NCI-H2081 (cell line): Measurements from ENCODE around the gene ZNF32.

Experiments used
- DNase-seq, 2 experiments: peaks; one replicate each; lab custom pipeline; 2025; lab: John Stamatoyannopoulos, UW

The ZNF32 gene, protein sequence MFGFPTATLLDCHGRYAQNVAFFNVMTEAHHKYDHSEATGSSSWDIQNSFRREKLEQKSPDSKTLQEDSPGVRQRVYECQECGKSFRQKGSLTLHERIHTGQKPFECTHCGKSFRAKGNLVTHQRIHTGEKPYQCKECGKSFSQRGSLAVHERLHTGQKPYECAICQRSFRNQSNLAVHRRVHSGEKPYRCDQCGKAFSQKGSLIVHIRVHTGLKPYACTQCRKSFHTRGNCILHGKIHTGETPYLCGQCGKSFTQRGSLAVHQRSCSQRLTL

DNA sequence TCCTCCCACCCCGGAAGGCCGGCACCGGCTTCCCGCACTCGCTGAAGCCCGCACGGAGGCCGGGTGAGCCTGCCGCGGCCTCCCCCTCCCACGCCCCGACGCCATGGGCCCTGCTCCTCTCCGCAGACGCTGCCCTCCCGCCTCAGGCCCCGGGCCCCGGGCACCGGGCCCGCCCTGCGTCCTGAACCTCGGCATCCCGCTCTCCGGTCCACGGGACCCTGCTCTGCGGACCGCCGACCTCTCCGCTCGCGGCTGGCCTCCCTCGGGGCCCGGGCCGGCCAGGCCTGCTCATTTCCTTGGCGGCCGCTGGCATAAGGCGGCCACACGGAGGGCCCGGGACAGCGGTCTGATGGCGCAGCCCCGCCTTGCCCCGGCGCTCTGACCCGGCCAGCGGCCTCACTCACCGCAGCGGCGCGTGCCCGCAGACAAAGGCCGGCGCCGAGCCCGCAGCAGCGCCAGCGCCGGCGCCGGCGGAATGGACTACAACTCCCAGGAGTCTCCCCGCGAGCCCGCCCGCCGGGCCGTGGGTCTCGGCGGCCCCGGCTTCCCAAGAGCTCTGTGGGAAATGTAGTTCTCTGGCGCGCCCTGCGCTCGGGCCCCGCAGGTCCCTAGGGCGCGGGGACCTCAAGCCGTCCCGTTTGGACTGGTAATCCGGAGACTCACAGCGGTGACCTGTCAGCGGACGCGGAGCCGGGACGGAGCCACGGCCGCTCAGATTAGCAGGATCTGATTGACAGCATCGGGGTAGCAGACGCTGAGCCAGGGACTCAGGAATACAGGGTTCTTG, at the start of gene ZNF32:
ZNF32 (minus strand) TSS at position 484 of the 787 bp plus-strand sequence. CDS start 2,748 bp downstream, outside the sequence.
- DNase-seq, result peak; percentile 41 to 74

DNA sequence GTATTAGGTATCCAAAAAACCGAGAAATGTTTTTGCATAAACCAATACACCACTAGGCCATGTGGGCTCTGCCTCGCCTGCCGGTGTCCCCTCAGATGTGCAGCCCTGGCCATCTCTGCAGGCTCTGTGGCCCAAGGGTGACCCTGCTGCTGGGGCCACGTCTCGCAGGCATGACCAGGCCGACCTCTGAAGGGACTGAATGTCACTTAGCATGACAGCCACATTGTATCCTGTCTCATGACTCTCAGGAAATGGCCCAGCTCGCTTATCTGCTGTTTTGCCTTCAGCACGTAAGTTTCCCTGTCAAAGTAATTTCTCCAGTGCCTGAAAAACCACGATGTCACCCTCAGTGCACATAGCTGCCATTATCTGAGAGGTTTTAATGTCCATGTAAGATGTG, 49.5 kb upstream of the ZNF32 start:
- DNase-seq, result no peak

DNA sequence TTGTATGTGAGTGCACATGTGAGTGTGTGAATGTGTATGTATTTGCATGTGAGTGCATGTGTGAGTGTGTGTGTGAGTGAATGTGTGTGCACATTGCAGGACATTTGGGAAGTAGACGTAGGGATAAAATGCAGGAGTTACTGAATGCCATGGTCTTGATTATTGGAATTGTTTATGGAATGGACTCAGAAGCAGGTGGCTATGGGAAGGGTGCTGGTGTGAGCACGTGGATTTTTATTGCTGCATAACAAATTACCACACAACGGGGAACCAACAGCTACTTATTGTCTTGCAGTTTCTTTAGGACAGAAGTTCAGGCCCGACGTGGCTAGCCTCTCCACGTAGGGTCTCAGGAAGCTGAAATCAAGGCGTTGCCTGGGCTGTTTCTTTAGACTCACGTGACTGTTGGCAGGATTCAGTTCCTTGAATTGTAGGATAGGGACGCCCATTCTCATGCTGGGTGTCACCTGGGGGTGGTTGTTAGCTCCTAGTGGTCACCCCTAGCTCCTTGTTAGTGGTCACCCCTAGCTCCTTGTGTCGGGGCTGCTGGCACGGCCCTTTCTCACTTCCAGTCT, 48.3 kb upstream of the ZNF32 start:
- no peak for DNase-seq

DNA sequence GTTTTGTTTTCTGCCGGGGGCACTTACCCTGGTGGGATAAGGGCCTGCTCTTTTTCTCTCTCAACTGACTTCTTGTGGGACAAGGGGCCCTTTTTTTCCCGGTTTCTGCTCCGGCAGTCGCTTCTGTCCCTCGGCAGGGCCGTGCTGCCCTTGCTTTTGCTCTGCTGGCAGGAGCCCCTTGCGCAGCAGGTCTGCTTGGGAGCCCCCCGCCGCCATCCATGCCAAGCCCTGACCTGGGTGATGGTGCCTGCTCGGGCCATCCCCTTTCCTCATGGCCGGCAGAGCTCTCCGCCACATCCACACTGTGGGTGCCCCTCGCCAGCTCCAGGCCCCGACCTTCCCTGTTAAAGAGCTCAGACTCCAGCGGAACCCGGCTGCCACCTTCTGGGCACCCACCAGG, 47.0 kb upstream of the ZNF32 start:
- DNase-seq, result no peak

DNA sequence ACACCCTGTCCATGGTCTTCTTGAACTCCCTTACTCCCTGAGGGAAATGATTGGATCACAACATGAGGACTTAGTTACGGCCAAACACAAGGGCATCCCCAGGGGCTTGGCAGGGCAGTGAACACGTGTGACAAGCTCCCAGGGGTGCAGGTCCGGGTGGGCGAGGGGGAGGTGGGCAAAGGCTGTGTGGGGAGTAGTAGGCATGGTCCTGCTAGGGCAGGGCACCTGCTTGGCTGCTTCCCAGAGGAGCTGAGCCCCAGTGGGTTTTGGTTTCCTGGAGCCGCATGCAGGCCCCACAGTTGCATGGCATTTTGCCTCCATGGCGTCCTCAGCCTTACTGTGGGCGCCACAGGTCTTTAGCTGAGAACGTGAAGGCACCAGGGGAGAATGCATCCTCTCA, 46.6 kb upstream of the ZNF32 start:
- no peak for DNase-seq

DNA sequence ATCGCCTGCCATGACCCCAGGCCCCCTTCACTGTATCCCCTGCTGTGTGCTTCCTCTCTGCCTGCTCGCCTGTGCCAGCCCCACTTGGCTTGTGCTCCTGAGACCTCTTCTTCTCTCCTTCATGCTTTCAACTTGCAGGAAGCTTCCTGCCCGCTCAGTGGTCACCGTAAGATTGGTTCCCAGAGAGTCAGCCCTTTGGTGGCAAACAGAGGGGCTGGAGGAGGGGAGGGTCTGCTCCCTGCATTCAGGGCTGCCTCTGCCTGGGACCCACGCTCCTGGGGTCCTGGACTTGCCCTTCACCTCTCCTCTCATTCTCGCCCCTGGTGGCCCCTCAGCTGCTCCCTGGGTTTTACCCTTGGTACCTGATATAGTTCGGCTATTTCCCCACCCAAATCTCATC, 45.8 kb upstream of the ZNF32 start:
- no peak for DNase-seq

DNA sequence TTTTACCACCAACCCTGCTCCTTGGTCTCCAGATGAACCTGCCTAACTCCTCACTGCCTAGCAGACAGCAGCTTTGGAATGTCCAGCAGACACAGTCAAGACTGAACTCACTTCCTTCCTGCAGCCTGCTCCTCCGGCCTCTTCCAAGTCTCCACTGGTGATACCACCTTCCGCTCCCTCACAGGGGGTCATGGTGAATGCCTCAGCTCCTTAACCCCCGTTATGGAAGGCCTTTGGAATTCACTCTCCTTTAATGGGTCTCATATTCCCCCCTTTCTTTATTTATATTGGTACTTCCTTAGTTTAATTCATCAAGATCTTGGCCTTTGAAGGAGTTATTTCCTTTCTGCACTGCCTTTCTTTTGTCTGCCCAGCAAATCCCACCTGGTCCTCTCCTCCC, 44.9 kb upstream of the ZNF32 start:
- DNase-seq, result no peak

DNA sequence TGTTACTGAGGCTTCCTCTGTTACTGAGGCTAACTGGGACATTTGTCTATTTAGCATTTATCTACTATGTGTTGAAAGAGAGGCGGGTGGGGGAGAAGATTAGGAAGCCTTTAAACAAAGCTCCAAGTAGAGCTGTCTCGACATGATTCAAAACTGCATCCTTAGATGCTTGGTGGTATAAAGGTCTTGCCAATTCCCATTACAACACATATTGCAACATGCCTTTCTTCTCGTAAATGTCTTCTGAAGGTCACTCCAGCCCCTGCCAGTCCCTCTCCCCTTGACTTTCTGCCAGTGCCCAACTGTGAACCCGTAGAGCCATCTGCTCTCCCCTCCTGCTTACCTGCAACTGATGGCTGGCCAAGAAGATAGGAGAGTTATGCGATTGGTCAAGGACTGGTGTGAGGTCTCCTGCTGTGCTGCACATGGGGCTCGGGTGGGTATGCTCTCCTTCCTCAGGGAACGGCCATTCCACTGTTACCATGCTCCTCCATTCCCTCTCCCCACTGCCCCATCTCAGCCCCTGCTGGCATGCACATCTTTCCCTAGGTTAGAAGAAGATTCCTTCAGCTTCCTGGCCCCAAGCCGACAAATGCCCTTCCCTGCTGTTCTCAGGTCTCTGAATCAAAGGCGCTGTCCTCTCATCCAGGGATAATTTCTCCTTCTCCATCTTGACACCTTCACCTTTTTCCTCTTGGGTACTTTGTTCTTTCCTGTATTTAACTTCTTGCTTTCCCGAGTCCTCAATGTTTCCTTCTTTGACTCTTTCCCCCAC, 43.6 kb upstream of the ZNF32 start:
- DNase-seq, result no peak

DNA sequence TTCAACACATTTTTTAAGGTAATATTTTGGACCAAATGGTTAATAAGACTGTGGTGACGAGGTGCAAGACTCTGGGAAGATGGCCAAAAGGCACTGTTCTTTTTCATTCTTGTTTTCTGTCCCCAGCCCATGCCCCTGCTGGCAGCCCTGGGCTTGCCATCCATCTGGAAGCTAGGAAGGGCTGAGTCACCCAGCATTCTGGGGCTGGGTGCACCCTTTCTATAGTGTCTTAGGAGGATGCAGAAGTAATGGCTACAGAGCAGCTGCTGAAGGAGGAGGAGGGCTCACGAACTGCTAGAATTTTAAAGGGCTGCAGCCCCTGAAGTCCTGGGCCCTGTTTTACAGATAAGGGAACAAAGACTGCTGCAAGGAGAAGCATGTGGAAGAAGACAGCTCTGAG, 42.8 kb upstream of the ZNF32 start:
- DNase-seq, result no peak

DNA sequence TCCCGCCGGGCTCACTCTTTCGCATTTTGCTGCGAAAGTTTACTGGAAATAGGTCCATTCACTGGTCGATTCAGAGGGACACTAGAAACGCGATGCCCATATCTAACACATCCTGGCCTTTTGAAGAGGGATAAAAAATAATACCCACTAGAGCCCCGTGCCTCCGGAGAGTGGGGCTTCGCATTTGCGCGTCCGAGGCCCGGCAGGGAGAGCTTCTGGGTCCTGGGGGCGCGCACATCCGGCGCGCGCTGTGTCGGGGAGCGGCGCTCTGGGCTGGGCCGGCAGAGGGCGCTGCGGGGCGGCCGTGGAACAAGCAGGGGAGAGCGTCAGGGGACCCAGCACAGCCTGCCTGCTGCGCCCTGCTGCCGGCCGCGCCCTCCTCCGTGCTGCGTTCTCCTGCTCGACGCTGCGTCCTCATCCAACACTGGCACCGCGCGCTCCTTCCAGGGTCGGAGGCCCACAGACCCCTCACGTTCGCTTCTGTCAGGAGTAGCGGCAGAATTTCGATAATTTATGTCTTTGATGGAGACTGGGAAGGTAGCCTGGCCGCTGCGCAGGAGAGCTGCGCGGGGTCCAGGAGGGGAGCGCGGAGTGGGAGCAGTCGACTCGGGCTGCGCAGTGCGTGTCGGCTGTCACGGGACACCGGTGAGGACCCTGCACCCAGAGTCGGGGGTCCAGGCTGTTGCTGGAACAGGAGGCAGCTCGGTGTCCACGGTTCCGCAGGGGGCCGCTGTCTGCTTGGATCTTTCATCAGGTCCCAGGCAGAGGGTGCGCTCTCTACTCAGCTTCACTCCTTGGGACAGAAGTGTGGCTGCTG, 41.5 kb upstream of the ZNF32 start:
- peak; percentile 5 to 21 for DNase-seq

DNA sequence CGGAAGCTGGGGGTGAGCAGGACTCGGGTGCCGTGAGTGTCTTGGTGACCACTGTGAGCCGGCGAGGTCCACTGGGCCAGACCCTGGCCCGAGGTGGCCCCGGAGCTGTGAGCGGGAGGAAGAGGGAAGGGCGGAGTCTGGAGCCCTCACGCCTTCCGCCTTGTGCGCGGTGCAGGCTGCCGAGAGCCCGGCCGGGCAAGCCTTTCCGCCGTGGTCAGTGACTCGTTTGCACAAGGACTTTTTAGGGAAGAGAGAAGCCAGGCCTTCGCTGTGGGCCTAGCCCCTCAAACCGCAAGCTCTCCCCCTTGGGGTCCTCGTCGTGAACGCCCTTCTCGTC, 40.9 kb upstream of the ZNF32 start:
- DNase-seq, result no peak

DNA sequence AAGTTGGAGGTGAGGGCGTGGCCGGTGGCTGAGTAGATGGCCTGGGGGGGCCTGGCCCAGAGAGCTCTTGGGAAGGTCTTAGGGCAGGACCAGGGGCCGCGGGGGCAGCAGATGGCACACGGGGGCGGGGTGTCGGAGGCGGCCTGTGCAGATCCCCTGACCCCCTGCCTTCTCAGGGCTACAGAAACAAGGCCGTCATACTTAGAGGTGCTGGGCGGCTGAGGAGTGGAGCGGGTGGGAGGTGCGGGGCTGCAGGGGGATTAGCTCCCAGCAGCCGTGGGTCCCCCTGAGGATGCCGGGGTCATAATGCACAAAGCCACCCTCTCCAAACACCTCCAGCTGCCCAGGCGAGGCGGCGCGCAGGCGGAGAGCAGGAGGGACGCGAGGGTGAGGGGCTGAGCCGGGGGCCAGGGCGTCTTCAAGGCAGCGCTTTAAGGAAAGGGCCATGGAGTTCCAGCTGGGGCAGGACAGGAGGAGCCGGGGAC, 40.4 kb upstream of the ZNF32 start:
- DNase-seq, result no peak

DNA sequence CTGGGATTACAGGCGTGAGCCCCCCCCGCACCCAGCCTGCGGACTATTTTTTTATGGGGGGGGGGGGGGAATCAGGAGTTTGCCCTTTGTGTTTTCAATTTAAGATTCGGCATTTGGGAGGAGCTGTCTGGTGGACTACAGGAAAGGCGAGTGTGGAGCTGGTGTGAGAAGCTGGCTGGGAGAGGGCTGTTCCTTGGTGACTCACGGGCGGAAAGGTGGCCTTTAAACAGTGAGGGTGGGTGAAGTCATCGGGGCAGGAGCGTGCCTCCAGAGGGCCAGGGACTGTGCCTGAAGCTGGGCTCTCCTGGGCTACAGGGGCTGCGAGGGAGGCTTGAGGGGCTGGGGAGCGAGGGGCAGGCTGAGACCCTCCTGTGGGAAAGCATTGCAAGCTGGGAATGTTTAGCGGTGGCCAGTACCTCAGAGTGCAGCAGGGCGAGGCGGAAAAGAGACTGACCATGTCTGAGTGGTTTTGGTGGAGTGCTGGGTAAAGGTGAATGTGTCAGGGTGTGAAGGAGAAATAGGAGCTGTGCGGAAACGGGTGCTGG, 39.7 kb upstream of the ZNF32 start:
- no peak for DNase-seq

DNA sequence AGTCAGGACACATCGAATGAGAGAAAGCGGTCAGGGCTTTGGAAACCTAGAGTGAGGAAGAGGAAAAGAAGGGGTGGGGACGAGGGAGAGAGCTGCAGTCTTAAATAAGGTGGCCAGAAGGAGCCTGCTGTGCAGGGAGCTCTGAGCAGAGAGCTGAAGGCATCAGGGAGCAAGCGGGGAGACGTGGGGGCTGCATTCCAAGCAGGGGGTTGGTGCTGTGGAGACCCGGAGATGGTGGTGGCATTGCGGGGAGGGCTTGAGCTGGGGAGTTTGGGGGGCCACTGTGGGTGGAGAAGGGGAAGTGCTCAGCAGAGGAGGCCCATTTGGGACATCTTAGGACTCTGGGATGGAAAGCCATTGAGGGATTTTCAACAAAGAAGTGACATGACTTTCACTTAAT, 38.7 kb upstream of the ZNF32 start:
- DNase-seq, result no peak

DNA sequence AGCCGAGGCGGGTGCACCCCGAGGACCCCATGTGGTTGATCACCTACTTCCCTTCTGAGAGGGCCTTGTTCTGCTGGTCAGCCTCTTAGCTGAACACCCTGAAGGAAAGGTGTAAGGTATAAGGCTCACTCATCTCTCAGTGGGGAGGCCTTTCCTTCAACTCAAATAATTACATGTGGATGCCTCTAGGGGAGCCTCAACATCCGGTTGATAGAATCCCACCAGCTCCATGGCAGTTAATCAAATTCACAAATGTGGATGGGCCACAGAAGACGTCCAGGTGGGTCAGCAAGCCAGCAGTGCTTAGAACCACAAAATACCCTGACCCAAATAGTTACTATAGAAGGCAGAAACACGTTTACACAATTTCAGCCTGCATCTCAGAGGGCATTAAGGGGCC, 37.7 kb upstream of the ZNF32 start:
- DNase-seq, result no peak

DNA sequence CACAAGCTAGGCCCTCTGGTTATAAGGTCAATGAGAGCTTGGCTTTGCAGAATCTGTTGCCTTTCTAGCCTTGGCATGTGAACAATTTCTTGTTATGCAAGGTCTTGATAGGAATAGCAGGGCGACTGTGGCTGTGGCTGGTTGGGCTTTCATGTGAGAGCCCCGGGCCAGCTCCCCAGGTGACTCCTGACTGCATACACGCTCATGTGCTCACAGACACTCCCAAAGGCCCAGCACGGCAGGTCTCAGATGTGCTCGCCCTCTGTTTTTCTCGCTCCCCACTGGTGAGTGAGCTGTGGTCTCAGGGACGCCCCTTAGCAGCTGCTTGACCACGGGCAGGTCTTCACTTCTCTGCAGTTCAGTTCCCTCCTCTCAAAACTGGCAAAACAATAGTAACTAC, 37.1 kb upstream of the ZNF32 start:
- DNase-seq, result no peak

DNA sequence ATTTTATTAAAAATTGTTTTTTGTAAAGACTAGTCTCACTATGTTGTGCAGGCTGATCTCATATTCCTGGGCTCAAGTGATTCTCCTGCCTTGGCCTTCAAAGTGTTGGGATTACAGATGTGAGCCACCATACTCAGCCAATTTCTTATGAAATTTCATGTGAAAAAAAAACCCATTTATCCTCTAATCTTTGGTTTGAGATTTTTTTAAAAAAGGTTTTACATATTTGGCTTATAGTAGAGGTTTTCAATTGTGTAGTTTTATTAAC, 35.5 kb upstream of the ZNF32 start:
- DNase-seq, result no peak

DNA sequence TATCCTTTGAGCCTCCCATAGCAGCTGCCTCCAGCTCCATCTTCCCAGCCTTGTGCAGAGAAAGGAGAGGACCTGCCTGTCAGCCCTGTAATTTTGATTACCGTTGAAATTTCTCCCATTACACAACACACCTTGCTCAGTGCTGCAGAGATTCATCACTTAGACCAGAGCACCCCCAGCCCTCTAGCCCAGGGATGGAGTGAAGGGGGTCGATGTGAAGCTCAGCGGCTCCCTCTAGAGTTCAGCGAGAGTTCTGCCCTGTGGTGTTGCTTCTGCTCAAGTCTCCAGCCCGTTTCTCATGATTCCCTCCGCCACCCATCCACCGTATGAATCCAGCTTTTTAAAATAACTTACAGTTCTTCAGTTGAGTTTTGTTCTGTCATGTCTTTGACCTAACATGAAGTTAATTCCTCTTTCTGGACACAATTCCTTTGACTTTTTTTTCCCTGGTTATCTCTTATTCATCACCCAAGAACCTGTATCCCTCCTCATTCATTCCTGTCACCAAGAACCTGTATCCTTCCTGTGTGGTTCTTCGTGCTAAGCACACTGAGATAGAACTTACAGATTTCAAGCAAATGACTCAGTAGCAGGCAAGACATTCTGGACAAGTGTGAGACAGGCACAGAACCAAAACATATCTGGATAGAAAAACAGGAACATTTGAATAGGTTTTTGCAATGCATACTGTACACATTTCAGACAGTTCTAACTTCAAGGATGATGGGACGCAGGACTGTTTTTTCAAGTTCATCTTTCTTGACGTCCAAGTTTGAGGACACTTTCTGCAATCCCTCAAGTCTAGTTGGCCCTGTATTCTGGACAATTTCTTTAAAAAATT, 35.0 kb upstream of the ZNF32 start:
- DNase-seq, result no peak

DNA sequence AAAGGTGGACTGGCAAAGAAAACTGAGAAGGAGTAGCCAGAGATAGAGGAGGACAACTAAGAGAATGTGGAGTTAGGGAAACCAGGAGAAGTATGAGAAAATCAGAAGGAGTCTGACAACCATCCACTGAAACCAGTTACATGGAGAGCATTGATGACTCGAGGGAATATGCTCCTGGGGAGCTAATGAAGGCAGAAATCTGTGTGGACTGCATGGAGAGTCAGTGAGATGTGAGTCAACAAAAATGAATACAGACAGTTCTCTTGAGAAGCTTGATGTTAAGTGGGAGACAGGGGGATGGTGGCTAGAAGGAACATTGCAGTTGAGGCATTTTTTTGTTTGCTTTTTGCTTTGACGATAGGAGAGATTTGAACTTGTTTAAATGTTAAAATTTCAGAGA, 34.3 kb upstream of the ZNF32 start:
- DNase-seq, result no peak

DNA sequence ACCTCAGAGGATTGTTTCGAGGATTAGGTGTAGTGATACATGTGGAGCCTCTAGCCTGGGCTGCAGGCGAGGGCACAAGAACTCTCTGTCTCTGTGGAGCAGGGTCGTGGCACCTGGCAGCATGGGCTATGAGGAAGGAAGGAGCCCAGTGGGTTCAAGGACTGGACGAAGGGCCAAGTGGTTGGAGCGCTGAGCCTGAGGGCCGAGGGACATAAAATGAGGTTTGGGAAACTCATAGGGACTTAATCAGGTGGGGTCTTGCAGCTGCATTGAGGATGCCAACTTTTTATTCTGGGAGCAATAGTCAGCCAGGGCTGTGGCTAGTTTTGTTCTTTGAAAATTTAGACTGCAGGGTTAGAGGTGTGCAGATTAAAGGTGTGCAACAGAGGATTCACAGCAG, 33.0 kb upstream of the ZNF32 start:
- no peak for DNase-seq

DNA sequence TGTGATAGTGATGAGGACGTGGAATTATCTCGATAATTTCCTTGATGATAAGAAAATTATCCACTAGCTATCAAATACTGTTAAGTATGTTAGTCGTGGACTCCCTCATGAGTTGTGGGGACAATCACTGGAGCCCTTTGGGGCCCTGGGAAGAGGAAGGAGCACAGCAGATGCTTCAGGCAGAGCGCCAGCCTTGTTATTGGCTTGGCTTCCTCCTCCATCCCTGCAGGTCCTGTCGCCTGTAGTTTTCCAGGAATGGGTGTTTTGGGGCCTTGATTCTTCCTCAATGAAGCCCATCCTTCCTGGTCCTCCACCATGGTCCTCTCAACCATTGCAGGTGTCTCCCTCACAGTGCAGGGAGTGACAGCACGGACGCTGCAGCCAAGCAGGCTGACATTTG, 32.5 kb upstream of the ZNF32 start:
- DNase-seq, result no peak
